Endothelial cell of umbilical vein (primary cell): ENCODE results near the gene HLA-DPA1.

ENCODE experiments used
- CTCF ChIP-seq, 2 donors: IDR thresholded peaks; 1 replicate in 1 of 2; 2 replicates in 1 of 2; pipeline ENCODE4 v1.5.1; 2011; ENCODE audit warnings: low read length in 2 of 2, mild to moderate bottlenecking in 2 of 2, moderate library complexity in 2 of 2, control low read depth in 1 of 2, inconsistent platforms in 1 of 2, low read depth in 1 of 2; ENCODE audit not compliant: insufficient read depth in 1 of 2; ENCODE audit errors: extremely low read depth in 1 of 2
- EZH2 ChIP-seq: IDR thresholded peaks from 2 replicates; pipeline ENCODE4 v1.6.1; 2012; ENCODE audit warnings: borderline replicate concordance, low read depth, mild to moderate bottlenecking, moderate library complexity, low read length, inconsistent platforms; ENCODE audit not compliant: severe bottlenecking
- FOS ChIP-seq: IDR thresholded peaks from 2 replicates; pipeline ENCODE4 v1.6.1; 2011; ENCODE audit warnings: mild to moderate bottlenecking, low read length, moderate library complexity, borderline replicate concordance; ENCODE audit not compliant: insufficient read depth
- GATA2 ChIP-seq: IDR thresholded peaks from 2 replicates; pipeline ENCODE4 v1.7.0; 2011; ENCODE audit warnings: low read depth, mild to moderate bottlenecking, moderate library complexity, mixed read lengths, low read length; ENCODE audit not compliant: insufficient read length, insufficient read depth
- JUN ChIP-seq: IDR thresholded peaks from 2 replicates; pipeline ENCODE4 v1.6.1; 2011; ENCODE audit warnings: borderline replicate concordance, low read depth; ENCODE audit not compliant: insufficient read length, insufficient read depth
- MAX ChIP-seq: IDR thresholded peaks from 2 replicates; pipeline ENCODE4 v1.6.1; 2011; ENCODE audit not compliant: insufficient read depth, insufficient read length
- MYC ChIP-seq: IDR thresholded peaks from one replicate; pipeline ENCODE4 v1.6.1; 2011; ENCODE audit warnings: mild to moderate bottlenecking, low read depth, low read length
- POLR2A ChIP-seq: IDR thresholded peaks from 2 replicates; pipeline ENCODE4 v1.6.1; 2012; ENCODE audit warnings: low read depth, mild to moderate bottlenecking, control low read depth, low read length
- POLR2AphosphoS5 ChIP-seq: IDR thresholded peaks from 2 replicates; pipeline ENCODE4 v1.6.1; 2012; ENCODE audit warnings: low read depth, mild to moderate bottlenecking, control low read depth, low read length, moderate library complexity; ENCODE audit not compliant: insufficient read depth

GRCh38 chr6:33113755-33114154 lies 40.3 kb upstream of the HLA-DPA1 start:
- TF ChIP-seq CTCF (IDR thresholded peaks at IDR 0.05; ENCODE audit: extremely low read depth in 1 of 2, insufficient read depth in 1 of 2, low read depth in 1 of 2, low read length in 2 of 2): no peak
- TF ChIP-seq EZH2: no peak
- no peak for TF ChIP-seq POLR2A
- no peak for TF ChIP-seq MAX
- no peak for TF ChIP-seq JUN
- TF ChIP-seq MYC: no peak
- TF ChIP-seq POLR2AphosphoS5: no peak
- no peak for TF ChIP-seq FOS
- no peak for TF ChIP-seq GATA2
